Measurements from ENCODE around the gene CDKAL1.

GRCh38 chr6:20737912-20738311 is 203.7 kb downstream of the CDKAL1 start:
- TF ChIP-seq ZNF274 (IDR thresholded peaks at IDR 0.05; ENCODE audit: low read depth, low read length) (no peak), YY1 (IDR thresholded peaks at IDR 0.05; ENCODE audit: insufficient read depth, insufficient read length) (no peak), SUZ12 (IDR thresholded peaks at IDR 0.05; ENCODE audit: extremely low read depth, insufficient read depth, insufficient read length) (no peak)
